Natural killer cell treated with Interleukin-12 subunit alpha and Interleukin-12 subunit beta and Interleukin-15 and Interleukin-18, amount 100 ng/mL, for 72 hours (primary cell): ENCODE data around the gene PNPT1. TPM values are rescaled to one million over a fixed set of nuclear protein-coding genes. Genes with fewer than 3 reads are reported as not detected.
"Not testable (repeated sequence)": the region's sequence is repeated elsewhere in the genome, so short reads cannot be mapped to it uniquely, and the experiment has no call there.

Experiments
- ATAC-seq, 2 donors: fragments of 150-1000 bp; cut with Tn5 transposase in 1 of 2; sonication (Bioruptor Pico), chemical (Tn5 transposase) in 1 of 2; 2 replicates each; pipeline ENCODE4 v1.10.0; 2021
- DNase-seq: peaks from one replicate; pipeline ENCODE4 v3.0.0; 2022; ENCODE audit warnings: low spot score
- H3K27ac Mint-ChIP-seq, 2 donors: 1 replicate in 1 of 2; 2 replicates in 1 of 2; pipeline ENCODE4 v1.8.0; 2022; ENCODE audit warnings: mixed read lengths in 2 of 2, mild to moderate bottlenecking in 1 of 2, moderate library complexity in 1 of 2
- H3K27me3 Mint-ChIP-seq, 2 donors: 1 replicate in 1 of 2; 2 replicates in 1 of 2; pipeline ENCODE4 v1.8.0; 2022; ENCODE audit warnings: mixed read lengths in 2 of 2
- H3K36me3 Mint-ChIP-seq: one replicate; pipeline ENCODE4 v1.8.0; 2022; ENCODE audit warnings: mixed read lengths
- H3K4me1 Mint-ChIP-seq, 2 donors: 1 replicate in 1 of 2; 2 replicates in 1 of 2; pipeline ENCODE4 v1.8.0; 2022; ENCODE audit warnings: low read depth in 2 of 2, mixed read lengths in 2 of 2, mild to moderate bottlenecking in 1 of 2
- H3K4me3 Mint-ChIP-seq: one replicate; pipeline ENCODE4 v1.8.0; 2022; ENCODE audit warnings: mixed read lengths
- H3K9me3 Mint-ChIP-seq: 2 replicates; pipeline ENCODE4 v1.8.0; 2022; ENCODE audit warnings: mixed read lengths
- total RNA-seq, 2 donors: library from RNA; stranded (reverse); gene quantifications; one replicate each; pipeline ENCODE4 v1.2.3, GENCODE V29; 2022

PNPT1 gene
- total RNA-seq = 10 to 100 TPM; 30.4 to 64.9 TPM

- peaks cover 2 to 8% of the 10 kb centered on the region in 2 donors for H3K27me3 Mint-ChIP-seq
- peaks cover 16 to 18% of the 10 kb centered on the region in 2 donors for H3K4me1 Mint-ChIP-seq
- H3K9me3 Mint-ChIP-seq = no peaks in the 10 kb centered on the region
- ATAC-seq = peak; percentile 100
- peak; percentile 95 for DNase-seq
- H3K27ac Mint-ChIP-seq = peak within 1 kb of the TSS; percentile 87 to 94
- H3K36me3 Mint-ChIP-seq = no peaks in the 10 kb centered on the region
- H3K4me3 Mint-ChIP-seq = peak within 1 kb of the TSS; percentile 99
These were observed at the start of gene PNPT1 for GRCh38 chr2:55693181-55694125. Gene PNPT1 (minus strand): TSS chr2:55693844. CDS start chr2:55693823, 21 bp downstream.

DNA sequence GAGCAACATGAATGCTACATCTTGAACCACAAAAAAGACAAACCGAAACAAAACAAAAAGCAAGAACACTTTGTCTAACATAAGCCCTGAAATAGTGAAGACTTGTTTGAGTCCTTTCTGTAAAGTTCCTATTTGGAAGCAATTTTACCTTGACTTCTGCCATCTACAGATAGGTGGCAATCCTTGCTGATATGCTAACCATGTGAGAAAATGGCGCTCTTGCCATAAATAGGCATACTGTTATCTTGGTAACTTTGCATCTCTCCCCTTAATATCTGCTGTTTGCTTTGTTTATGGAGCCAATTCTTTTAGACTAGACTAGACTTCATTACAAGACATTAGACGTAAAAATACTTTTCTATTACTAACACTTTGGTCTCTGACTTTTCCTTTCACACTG, 49.4 kb upstream of the PNPT1 start:
- Mint-ChIP-seq H3K4me3 (no peak overlapping the region), H3K27me3 (peaks cover 7 to 25% of the 10 kb centered on the region in 2 donors), H3K27ac (no peak overlapping the region), H3K4me1 (no peaks in the 10 kb centered on the region), H3K36me3 (no peaks in the 10 kb centered on the region), H3K9me3 (no peaks in the 10 kb centered on the region)
- ATAC-seq (no peak), DNase-seq (no peak)

- not testable (repeated sequence) for DNase-seq, H3K27ac Mint-ChIP-seq, H3K4me1 Mint-ChIP-seq, H3K4me3 Mint-ChIP-seq, H3K9me3 Mint-ChIP-seq, H3K27me3 Mint-ChIP-seq, ATAC-seq, H3K36me3 Mint-ChIP-seq
These were observed 42.4 kb upstream of the PNPT1 start for GRCh38 chr2:55736019-55736536.

- DNase-seq (no peak), ATAC-seq (no peak)
- Mint-ChIP-seq H3K36me3 (no peaks in the 10 kb centered on the region), H3K4me1 (no peaks in the 10 kb centered on the region), H3K9me3 (no peaks in the 10 kb centered on the region), H3K27me3 (peaks cover 0 to 6% of the 10 kb centered on the region in 2 donors), H3K4me3 (no peak overlapping the region), H3K27ac (no peak overlapping the region)
These were observed 41.1 kb upstream of the PNPT1 start for GRCh38 chr2:55734726-55735125.

DNA sequence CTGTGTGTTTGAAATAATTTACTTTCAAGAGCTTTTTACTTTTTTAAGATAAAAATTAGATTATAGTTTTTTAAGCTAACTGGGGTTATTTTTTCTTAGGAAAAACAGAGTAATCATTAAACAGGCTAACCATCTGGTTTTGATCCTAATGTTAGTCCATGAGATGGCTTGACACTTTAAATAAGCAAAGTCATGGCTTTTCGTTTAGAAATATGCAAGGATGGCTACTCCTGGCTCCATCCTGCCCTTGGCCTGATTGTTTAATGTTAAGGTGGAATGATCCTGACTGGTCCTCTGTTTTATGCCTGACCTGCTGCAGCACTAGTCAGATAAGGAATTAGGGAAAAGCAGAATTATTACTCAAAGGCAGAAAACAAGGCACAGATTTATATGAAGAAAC, 39.7 kb upstream of the PNPT1 start:
- ATAC-seq (no peak), DNase-seq (no peak)
- H3K27me3 Mint-ChIP-seq = peaks cover 3 to 6% of the 10 kb centered on the region in 2 donors
- no peaks in the 10 kb centered on the region for H3K36me3 Mint-ChIP-seq
- no peak overlapping the region for H3K27ac Mint-ChIP-seq
- no peaks in the 10 kb centered on the region for H3K9me3 Mint-ChIP-seq
- H3K4me1 Mint-ChIP-seq = no peaks in the 10 kb centered on the region
- no peak overlapping the region for H3K4me3 Mint-ChIP-seq

DNA sequence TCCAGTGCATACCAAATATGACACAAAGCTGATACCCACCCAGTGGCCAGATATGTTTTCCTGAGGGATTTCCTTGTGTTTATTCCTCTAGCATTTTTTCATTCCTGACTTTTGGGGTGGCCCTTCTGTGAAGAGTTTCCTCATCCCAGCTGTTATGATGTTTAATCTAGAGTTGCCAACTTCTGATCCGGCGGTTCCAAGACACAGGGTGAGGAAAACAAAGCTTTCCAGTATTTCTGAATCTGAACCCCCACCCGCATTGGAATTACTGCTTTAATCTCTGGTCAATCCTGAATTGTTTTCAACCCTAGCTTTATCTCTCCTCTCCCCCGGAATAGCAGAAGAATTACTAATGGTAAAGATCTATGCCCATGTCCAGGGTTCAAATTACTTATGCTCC, 39.2 kb upstream of the PNPT1 start:
- H3K27ac Mint-ChIP-seq = no peak overlapping the region
- peaks cover 6% of the 10 kb centered on the region in 2 donors for H3K27me3 Mint-ChIP-seq
- no peak overlapping the region for H3K4me3 Mint-ChIP-seq
- no peak for DNase-seq
- H3K4me1 Mint-ChIP-seq = no peaks in the 10 kb centered on the region
- ATAC-seq = no peak
- H3K36me3 Mint-ChIP-seq = no peaks in the 10 kb centered on the region
- H3K9me3 Mint-ChIP-seq = no peaks in the 10 kb centered on the region

DNA sequence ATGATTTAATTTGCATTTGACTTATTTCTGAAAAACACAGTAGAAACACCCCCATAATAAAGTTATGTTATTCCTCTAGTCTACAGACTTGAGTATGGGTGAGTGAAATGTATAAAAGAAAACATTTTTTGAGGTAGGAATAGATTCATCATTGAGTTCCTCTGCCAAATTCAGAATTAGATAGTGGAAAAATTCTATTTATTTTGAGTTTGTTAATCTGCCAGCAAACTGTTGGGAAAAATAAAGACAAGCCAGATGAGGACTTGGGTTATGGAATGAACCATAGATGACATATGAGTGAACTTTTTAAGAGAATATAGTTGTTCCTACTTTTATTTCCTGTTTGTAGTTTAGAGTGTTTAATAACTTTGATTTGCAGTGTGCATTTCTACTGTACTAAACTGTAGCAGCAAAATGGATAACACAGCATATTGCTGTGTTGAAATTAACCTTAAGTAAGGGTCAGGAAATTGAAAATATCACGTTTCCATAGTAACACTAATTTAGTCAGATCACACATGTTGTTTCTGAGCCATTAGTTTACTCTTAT, 35.6 kb upstream of the PNPT1 start:
- Mint-ChIP-seq H3K4me1 (no peaks in the 10 kb centered on the region), H3K27ac (no peak overlapping the region)
- DNase-seq = no peak

DNA sequence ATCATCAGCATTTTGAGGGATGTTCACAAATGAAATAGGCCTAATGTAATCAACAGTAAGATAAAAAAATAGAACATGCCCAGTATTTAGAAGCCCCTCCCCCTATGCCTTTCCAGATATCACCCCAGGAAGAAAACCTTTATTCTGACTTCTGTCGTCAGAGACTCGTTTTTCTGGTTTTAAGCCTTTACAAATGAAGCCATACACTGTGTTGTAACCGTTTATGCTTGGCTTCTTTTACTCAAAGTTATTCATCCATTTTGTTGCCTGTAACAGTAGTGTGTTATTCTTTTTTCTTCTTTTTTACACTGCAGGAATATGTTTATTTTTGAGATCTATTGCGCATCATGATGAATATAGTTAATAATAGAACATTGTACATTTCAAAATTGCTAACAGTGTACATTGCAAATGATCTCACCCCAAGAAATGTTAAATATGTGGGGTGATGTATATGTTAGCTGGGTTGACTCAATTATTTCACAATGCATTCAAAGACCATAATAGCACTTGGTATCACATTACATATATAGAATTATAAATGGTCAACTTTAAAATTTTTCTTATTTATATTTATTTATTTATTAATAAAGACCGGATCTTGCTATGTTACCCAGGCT, 28.1 kb upstream of the PNPT1 start:
- DNase-seq (no peak), ATAC-seq (no peak)
- H3K4me1 Mint-ChIP-seq = no peaks in the 10 kb centered on the region
- peaks cover 13 to 14% of the 10 kb centered on the region in 2 donors for H3K27me3 Mint-ChIP-seq
- no peak overlapping the region for H3K27ac Mint-ChIP-seq
- H3K36me3 Mint-ChIP-seq = no peaks in the 10 kb centered on the region
- no peak overlapping the region for H3K4me3 Mint-ChIP-seq
- no peaks in the 10 kb centered on the region for H3K9me3 Mint-ChIP-seq

More for the DNA sequence above, 35.6 kb upstream of the PNPT1 start:
- Mint-ChIP-seq H3K9me3 (no peaks in the 10 kb centered on the region), H3K4me3 (no peak overlapping the region), H3K27me3 (peaks cover 10 to 11% of the 10 kb centered on the region in 2 donors), H3K36me3 (no peaks in the 10 kb centered on the region)
- ATAC-seq = no peak

- no peak for ATAC-seq
- Mint-ChIP-seq H3K4me3 (no peak overlapping the region), H3K4me1 (no peaks in the 10 kb centered on the region), H3K27me3 (peaks cover 20 to 24% of the 10 kb centered on the region in 2 donors), H3K27ac (no peak overlapping the region), H3K9me3 (no peaks in the 10 kb centered on the region), H3K36me3 (no peaks in the 10 kb centered on the region)
- DNase-seq = no peak
These were observed 26.8 kb upstream of the PNPT1 start for GRCh38 chr2:55720417-55720816.

DNA sequence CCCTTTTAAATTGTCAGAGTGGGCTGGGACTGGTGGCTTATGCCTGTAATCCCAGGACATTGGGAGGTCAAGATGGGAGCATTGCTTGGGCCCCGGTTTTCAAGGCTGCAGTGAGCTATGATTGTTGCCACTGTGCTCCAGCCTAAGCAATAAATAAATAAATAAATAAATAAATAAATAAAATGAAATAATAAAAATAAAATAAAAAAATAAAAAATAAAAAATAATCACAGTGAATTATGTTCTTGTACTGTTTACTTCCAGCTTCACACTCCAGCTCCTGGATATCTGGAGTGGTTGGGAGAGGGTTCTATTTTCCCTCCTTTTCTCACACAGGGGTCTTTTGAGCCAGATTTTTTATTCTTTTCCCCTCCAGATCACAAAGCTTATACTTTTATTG, 26.2 kb upstream of the PNPT1 start:
- no peaks in the 10 kb centered on the region for H3K9me3 Mint-ChIP-seq
- no peaks in the 10 kb centered on the region for H3K36me3 Mint-ChIP-seq
- H3K27me3 Mint-ChIP-seq = peaks cover 20 to 24% of the 10 kb centered on the region in 2 donors
- no peaks in the 10 kb centered on the region for H3K4me1 Mint-ChIP-seq
- DNase-seq (no peak), ATAC-seq (no peak)
- no peak overlapping the region for H3K4me3 Mint-ChIP-seq
- H3K27ac Mint-ChIP-seq = no peak overlapping the region

DNA sequence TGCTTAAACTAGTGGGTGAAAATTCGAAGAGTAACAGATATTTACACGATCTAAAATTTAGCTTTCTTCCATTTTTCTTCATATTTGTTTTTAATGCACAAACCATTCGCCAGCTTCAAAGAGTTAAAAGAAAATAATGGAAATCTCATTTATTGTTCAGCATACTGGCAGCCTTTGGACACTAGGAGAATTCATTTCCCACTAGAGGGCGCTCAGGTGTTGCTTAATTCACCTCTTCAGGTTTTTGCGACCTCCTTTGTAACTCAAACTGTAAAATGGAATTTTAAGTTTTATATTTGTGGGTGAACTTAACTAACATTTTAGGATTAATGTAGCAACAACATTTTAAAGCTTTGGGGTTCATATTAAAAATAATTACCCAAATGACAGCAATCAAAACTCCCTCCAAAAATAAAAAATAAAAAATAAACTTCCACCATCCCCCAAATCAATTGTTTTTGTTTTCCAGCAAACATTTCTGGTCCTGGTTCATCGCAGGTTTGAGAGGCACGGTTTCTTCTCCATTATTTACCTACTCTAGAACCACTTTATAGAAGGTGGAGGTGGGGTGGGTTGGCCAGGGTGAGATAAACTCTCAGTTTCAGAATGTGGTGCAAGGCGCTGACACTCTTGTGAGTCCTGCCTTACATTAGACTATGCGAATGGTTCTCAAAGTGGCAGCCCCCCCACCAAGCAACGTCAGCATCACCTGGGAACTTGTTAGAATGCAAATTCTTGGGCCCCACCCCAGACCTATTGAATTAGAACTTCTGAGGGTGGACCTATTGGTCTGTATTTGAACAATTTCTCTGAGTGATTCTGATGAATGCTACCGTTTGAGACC, 24.7 kb upstream of the PNPT1 start:
- H3K4me1 Mint-ChIP-seq = no peaks in the 10 kb centered on the region
- no peak for ATAC-seq
- H3K27me3 Mint-ChIP-seq = peaks cover 12 to 21% of the 10 kb centered on the region in 2 donors
- no peak overlapping the region for H3K4me3 Mint-ChIP-seq
- no peaks in the 10 kb centered on the region for H3K9me3 Mint-ChIP-seq
- DNase-seq = no peak
- H3K36me3 Mint-ChIP-seq = no peaks in the 10 kb centered on the region
- H3K27ac Mint-ChIP-seq = no peak overlapping the region

- H3K36me3 Mint-ChIP-seq = no peaks in the 10 kb centered on the region
- H3K9me3 Mint-ChIP-seq = no peaks in the 10 kb centered on the region
- DNase-seq (no peak), ATAC-seq (no peak)
- H3K4me1 Mint-ChIP-seq = no peaks in the 10 kb centered on the region
- no peak overlapping the region for H3K27ac Mint-ChIP-seq
- H3K27me3 Mint-ChIP-seq = peaks cover 18 to 24% of the 10 kb centered on the region in 2 donors
- no peak overlapping the region for H3K4me3 Mint-ChIP-seq
These were observed 22.0 kb upstream of the PNPT1 start for GRCh38 chr2:55715626-55716025.

GRCh38 chr2:55715178-55715577, 21.5 kb upstream of the PNPT1 start:
- H3K36me3 Mint-ChIP-seq, H3K27ac Mint-ChIP-seq, DNase-seq, H3K9me3 Mint-ChIP-seq, H3K4me3 Mint-ChIP-seq, H3K4me1 Mint-ChIP-seq, ATAC-seq: not testable (repeated sequence)
- peaks cover 18 to 24% of the 10 kb centered on the region in 2 donors for H3K27me3 Mint-ChIP-seq
